ENCODE results near the gene SNX30.

The SNX30 gene

DNA sequence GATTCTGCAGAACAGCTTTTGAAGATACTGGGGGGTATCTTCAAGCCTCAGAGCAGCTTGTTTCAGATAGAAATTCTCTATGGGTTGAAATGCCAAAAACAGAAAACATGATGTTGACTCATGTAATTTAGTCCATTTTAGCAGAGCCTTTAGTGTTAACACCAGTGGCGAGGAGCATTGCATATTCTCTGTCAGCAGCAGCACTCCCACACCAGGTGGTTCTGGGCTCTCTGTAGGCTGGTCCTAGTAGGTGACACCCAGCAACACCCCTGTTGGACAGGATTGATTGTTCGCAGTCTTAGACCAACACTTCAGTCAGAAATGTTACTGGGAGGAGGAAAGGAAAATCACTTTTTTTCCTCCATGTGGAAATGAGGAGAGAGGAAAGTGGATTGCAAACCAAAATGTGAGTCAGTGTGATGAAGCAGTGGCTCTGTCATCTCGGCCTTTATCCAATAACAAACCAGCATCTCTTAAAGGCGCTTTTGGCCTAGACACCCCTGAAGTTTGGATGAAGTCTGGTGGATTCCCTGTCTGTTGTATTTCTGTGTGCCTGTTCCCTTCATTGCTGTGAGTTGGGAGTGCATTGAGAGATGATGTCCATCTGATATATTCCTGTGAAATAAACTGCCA is 123.3 kb downstream of the SNX30 start:
- DNase-seq (ENCODE audit: low read depth in 3 of 3, low spot score in 1 of 3): no peak

DNA sequence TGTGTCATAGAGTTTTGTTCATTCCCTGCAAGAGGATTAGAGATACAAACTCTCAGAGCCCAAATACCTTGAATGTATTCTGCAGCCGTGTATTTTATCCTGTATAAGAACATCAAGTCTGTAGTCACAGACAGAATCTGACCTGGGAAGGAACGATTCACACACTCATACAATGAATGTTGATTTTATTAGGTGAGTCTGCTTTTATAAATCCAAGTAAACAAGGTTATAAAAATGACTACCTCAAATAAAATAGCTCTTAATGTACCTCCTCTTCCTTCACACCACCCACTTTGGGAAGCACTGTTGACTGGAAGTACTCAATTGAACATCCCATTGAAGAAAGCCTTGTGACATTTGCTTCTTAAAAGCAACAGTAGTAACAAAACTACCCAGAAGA is 128.2 kb downstream of the SNX30 start:
- DNase-seq (ENCODE audit: low read depth in 3 of 3, low spot score in 1 of 3): no peak

GRCh38 chr9:112880650-112881049 is 130.1 kb downstream of the SNX30 start:
- DNase-seq (ENCODE audit: low read depth in 3 of 3, low spot score in 1 of 3): no peak

DNA sequence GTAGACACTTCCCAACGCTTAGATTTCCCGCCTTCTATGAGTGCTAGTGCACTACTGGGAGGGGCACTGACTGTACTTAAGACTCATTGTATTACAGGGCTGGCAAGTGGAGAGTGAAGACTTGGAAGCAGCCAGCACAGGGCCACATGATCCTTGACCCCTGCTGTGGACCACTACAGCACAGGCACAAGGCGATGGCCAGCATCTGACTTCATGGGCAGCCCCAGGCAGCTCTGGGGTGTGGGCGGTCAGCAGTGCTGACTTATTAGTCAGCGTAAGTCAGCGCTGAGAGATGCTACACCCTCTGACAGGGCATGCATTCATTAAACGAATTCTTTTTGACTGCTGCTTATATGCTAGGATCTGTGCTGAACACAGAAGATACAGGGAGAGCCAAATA is 130.8 kb downstream of the SNX30 start:
- DNase-seq (ENCODE audit: low read depth in 3 of 3, low spot score in 1 of 3): no peak

GRCh38 chr9:112884101-112884500 is 133.5 kb downstream of the SNX30 start:
- DNase-seq (ENCODE audit: low read depth in 3 of 3, low spot score in 1 of 3): no peak

DNA sequence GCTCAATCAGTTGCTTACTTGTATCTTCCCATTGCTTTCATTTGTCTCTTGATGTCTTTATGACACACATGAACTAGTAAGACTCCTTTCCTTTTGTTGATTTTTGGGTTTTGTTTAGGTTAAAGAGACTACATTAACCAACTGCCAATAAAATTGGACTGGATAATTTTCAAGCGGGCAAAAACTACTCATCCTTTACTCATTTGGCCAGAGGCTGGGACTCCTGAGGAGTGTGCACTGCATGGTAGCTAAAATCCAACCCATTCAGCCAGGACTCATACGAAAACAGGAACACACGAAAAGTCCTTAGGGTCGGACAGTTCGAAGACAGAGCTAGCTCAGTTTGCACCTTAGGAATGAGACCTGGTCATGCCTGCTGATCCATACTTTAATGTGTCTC is 134.2 kb downstream of the SNX30 start:
- no peak for DNase-seq (ENCODE audit: low read depth in 3 of 3, low spot score in 1 of 3)

DNA sequence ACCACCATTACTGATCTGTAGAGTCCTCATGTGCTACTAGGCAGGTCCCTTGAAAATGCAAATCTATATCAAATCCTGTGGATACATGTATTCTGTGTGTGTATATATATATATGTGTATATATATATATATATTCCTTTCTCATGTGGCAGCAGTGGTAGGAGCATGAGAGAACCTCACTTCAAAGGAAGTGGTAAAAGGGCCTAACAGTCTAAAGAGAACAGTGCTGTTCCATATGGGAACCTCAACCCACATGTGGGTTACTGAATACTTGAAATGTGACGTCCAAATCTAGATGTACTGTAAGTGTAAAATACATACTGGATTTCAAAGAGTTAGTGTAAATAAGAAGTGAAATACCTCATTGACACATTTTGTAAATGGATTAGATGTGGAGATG is 134.8 kb downstream of the SNX30 start:
- DNase-seq (ENCODE audit: low read depth in 3 of 3, low spot score in 1 of 3): no peak

DNA sequence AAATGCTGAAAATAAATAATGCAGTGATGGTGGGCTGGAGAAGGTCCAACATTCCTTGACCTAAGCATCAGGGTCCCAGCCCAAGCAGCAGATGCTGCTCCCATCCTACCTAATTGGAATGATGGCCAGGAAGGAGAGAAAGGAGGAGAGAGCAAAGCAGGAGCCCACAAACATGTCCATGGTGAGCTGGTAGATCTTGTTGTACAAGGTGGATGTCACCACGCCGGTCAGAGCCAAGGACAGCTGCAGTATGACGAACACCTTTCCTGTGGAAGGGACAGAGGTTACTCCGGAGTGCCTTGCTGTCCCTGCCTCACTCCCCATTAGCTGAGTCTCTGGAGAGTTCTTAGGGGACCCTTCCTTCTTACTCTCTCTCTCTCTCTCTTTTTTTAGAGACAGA is 135.8 kb downstream of the SNX30 start:
- DNase-seq (ENCODE audit: low read depth in 3 of 3, low spot score in 1 of 3): no peak

GRCh38 chr9:112887381-112887780 is 136.8 kb downstream of the SNX30 start:
- DNase-seq (ENCODE audit: low read depth in 3 of 3, low spot score in 1 of 3): no peak

DNA sequence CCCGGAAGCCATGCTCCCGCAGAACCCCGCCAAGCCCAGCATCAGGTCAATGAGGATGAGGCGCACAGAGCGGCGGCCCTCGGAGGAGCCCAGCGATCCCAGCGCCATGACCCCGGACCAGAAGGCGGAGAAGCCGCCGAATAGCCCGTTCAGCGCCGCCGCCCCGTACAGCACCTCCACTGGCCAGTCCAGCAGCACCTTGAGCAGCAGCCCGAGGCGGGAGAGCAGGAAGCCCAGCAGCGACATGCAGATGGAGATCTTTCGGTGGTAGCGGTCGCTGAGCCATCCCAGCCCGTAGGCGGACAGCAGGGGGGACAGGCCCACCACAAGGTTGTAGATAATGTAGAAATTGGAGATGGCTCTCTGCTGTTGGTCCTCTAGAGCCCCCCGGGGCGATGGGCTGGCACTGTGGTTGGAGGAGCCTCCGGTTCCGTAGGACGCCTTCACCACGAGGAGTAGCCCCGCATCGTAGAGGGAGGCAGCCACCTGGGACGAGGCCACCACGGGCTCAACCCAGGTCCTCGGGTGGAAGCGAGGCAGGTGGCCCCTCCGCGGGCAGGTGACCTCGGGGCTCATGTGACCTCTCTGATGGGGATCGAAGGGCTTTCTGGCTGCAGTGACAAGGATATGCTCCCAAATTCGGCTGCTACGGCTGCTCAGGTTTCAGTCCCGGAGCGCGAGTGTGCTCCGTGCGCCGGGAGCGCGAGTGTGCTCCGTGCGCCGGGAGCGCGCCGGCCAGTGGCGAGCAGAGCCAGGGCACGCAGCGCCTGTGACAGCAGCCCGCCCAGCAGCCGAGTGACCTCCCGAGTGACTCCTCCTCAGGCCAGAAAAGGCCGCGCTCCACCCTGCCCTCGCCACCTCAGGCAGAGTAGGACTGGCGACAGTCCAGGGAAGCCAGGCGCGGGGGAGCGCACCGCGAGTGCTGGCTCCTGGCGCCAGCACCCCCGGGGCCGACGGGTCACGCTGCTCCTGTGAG is 139.8 kb downstream of the SNX30 start, which contains the start of gene SLC46A2:
Gene SLC46A2 (minus strand): TSS at position 771 of the 976 bp plus-strand sequence. CDS start 195 bp downstream, at position 576.
- DNase-seq (ENCODE audit: low read depth in 3 of 3, low spot score in 1 of 3): no peak

DNA sequence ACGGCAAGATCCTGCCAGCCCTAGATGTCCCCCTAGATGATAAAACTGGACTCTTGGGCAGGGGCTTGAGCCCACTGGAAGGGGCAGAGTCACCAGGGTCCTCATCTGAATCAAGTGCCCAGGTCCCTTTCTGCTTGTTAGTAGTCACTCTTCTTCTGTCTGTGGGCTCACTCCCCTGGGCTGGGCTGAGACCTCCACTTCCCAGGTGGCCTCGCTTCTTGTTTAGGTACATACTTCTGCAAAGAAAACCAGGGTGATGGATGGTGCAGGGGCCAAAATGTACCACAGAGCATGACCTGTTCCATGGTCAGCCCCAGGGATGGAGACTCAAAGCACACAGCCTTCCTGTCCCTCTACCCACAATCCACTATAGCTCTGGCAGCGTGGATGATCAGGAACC is 141.0 kb downstream of the SNX30 start:
- no peak for DNase-seq (ENCODE audit: low read depth in 3 of 3, low spot score in 1 of 3)

DNA sequence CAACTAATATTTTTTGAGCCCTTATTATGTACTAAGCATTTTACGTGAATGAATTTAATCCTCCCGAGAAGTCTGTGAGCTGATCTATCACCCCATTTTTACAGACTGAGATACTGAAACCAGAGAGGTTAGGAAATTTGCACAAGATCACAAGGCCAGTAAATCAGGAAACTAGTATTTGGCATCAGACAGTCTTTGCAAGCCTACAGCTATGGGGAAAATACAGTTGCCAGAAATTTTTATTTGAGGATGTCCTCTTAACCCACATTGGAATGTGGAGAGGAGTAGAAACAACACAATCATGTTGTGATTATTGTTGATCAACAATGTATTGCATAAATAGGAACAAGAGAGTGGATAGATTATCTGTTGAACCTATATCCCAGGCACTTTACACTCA is 142.4 kb downstream of the SNX30 start:
- no peak for DNase-seq (ENCODE audit: low read depth in 3 of 3, low spot score in 1 of 3)

GRCh38 chr9:112894041-112894440 is 143.5 kb downstream of the SNX30 start:
- DNase-seq (ENCODE audit: low read depth in 3 of 3, low spot score in 1 of 3): no peak

DNA sequence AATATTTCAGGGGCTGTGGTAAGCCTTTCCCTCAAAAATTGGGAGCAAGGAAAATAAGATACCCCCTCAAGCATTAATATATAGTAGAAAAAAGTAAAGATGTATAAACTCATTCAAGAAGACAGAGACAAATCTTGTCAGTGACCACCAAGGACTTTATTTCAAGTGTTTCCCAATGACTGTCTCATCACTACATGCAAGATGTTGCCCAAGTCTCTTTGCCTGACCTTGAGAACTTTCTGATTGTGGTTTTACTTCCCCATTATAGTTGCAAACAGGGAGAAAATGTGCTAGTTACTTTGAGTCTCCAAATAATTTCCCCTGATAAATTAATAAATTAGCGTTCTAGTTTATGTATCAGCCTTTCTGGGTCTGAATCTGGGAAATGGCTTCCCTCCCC is 144.1 kb downstream of the SNX30 start:
- DNase-seq (ENCODE audit: low read depth in 3 of 3, low spot score in 1 of 3): no peak

DNA sequence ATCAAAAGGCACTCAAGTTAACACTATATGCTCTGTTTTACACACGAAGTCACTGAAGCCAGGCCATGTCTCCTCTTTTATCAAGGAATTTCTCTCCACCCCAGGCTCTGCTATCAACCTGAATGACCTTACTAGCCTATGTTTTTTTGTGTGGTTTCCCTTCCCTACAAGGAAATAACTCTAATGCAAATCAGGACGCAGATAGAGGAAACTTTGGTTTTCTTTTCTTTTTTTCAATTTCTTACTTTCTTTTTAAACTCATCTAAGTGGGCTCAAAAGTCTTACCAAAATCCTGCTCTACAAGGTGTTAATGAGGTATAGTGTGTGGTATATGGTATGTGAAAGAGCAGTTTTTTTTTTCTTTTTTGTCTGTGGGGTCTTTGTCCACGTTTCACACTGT is 145.6 kb downstream of the SNX30 start:
- DNase-seq (ENCODE audit: low read depth in 3 of 3, low spot score in 1 of 3): no peak

- DNase-seq (ENCODE audit: low read depth in 3 of 3, low spot score in 1 of 3): no peak
Measured at GRCh38 chr9:112898872-112899311, 148.3 kb downstream of the SNX30 start.

DNA sequence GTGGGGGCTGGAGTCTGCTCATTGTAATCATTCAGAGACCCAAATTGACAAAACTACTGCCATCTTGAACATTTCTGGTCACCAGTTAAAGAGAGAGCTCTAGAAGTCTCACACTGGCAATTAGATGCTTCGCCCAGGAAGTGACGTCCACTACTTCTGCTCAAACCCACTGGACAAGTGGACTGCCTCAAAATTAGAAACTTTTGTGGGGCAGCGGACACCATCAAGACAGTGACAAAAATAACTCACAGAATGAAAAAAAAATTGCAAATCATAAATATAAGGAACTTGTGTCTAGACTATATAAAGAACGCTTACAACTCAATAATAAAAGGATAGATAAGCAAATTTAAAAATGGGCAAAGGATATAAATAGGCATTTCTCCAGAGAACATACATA is 149.9 kb downstream of the SNX30 start:
- DNase-seq (ENCODE audit: low read depth in 3 of 3, low spot score in 1 of 3): no peak

DNA sequence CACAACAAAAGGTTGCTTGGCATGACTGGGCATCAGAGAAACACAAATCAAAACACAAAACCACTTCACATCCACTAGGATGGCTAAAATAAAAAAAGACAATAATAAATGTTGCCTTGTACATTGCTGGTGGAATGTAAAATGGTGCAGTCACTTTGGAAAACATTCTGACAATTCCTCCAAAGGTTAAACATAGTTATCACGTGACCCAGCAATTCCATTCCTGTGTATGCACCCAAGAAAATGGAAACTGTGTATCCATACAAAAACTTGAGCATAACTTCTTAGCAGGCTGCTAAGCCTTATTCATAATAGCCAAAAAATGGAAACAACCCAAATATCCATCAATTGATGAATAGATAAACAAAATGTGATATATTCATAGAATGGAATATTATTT is 150.3 kb downstream of the SNX30 start:
- no peak for DNase-seq (ENCODE audit: low read depth in 3 of 3, low spot score in 1 of 3)

GRCh38 chr9:112905084-112905483 is 154.5 kb downstream of the SNX30 start:
- no peak for DNase-seq (ENCODE audit: low read depth in 3 of 3, low spot score in 1 of 3)

GRCh38 chr9:112911736-112912135 is 161.2 kb downstream of the SNX30 start:
- no peak for DNase-seq (ENCODE audit: low read depth in 3 of 3, low spot score in 1 of 3)

GRCh38 chr9:112912636-112913035 is 162.1 kb downstream of the SNX30 start:
- DNase-seq (ENCODE audit: low read depth in 3 of 3, low spot score in 1 of 3): no peak

GRCh38 chr9:112913326-112913725 is 162.8 kb downstream of the SNX30 start:
- no peak for DNase-seq (ENCODE audit: low read depth in 3 of 3, low spot score in 1 of 3)

All from stimulated activated CD4-positive, alpha-beta T cell treated with anti-CD3 and anti-CD28 coated beads, TNF-alpha, amount 100 ng/mL, for 1 hour (primary cell).